Measurements from ENCODE around the gene IFI27.

DNA sequence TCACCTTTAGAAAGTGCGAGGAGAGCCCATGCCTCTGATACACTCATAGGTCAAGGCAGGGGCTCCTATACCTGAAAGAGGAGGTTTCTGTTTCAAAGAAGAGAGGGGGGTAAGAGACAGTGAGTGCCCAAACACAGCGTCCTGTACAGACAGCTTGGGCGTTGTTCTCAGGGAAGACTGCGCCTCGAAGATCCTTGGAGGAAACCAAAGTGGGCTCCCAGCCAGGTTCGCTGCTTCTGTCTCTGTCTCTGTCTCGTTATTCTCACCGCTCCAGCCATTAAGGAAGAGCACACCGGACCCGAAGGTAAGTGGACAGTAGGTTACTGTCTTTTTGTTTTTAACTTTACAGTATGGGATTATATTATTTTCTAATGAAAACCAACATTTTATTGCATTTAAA lies 5.8 kb upstream of the IFI27 start:
- TF ChIP-seq, protein P1, sequence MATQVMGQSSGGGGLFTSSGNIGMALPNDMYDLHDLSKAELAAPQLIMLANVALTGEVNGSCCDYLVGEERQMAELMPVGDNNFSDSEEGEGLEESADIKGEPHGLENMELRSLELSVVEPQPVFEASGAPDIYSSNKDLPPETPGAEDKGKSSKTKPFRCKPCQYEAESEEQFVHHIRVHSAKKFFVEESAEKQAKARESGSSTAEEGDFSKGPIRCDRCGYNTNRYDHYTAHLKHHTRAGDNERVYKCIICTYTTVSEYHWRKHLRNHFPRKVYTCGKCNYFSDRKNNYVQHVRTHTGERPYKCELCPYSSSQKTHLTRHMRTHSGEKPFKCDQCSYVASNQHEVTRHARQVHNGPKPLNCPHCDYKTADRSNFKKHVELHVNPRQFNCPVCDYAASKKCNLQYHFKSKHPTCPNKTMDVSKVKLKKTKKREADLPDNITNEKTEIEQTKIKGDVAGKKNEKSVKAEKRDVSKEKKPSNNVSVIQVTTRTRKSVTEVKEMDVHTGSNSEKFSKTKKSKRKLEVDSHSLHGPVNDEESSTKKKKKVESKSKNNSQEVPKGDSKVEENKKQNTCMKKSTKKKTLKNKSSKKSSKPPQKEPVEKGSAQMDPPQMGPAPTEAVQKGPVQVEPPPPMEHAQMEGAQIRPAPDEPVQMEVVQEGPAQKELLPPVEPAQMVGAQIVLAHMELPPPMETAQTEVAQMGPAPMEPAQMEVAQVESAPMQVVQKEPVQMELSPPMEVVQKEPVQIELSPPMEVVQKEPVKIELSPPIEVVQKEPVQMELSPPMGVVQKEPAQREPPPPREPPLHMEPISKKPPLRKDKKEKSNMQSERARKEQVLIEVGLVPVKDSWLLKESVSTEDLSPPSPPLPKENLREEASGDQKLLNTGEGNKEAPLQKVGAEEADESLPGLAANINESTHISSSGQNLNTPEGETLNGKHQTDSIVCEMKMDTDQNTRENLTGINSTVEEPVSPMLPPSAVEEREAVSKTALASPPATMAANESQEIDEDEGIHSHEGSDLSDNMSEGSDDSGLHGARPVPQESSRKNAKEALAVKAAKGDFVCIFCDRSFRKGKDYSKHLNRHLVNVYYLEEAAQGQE (IDR thresholded peaks at IDR 0.05; ENCODE audit: low read depth, low read length) = no peak
- no peak for TF ChIP-seq POLR2AphosphoS5 (IDR thresholded peaks at IDR 0.05; ENCODE audit: low read depth, low read length)
- TF ChIP-seq SMC3 (IDR thresholded peaks at IDR 0.05; ENCODE audit: low read depth, low read length) = no peak
- no peak for TF ChIP-seq TAF1 (IDR thresholded peaks at IDR 0.05; ENCODE audit: borderline replicate concordance, low read depth, low read length)
- TF ChIP-seq, protein P2, sequence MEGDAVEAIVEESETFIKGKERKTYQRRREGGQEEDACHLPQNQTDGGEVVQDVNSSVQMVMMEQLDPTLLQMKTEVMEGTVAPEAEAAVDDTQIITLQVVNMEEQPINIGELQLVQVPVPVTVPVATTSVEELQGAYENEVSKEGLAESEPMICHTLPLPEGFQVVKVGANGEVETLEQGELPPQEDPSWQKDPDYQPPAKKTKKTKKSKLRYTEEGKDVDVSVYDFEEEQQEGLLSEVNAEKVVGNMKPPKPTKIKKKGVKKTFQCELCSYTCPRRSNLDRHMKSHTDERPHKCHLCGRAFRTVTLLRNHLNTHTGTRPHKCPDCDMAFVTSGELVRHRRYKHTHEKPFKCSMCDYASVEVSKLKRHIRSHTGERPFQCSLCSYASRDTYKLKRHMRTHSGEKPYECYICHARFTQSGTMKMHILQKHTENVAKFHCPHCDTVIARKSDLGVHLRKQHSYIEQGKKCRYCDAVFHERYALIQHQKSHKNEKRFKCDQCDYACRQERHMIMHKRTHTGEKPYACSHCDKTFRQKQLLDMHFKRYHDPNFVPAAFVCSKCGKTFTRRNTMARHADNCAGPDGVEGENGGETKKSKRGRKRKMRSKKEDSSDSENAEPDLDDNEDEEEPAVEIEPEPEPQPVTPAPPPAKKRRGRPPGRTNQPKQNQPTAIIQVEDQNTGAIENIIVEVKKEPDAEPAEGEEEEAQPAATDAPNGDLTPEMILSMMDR (IDR thresholded peaks at IDR 0.05) = no peak
- TF ChIP-seq, protein P3, sequence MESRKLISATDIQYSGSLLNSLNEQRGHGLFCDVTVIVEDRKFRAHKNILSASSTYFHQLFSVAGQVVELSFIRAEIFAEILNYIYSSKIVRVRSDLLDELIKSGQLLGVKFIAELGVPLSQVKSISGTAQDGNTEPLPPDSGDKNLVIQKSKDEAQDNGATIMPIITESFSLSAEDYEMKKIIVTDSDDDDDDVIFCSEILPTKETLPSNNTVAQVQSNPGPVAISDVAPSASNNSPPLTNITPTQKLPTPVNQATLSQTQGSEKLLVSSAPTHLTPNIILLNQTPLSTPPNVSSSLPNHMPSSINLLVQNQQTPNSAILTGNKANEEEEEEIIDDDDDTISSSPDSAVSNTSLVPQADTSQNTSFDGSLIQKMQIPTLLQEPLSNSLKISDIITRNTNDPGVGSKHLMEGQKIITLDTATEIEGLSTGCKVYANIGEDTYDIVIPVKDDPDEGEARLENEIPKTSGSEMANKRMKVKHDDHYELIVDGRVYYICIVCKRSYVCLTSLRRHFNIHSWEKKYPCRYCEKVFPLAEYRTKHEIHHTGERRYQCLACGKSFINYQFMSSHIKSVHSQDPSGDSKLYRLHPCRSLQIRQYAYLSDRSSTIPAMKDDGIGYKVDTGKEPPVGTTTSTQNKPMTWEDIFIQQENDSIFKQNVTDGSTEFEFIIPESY (IDR thresholded peaks at IDR 0.05; ENCODE audit: borderline replicate concordance, low read depth) = no peak
- TF ChIP-seq NFIC (IDR thresholded peaks at IDR 0.05; ENCODE audit: borderline replicate concordance) = no peak
- TF ChIP-seq RXRA (IDR thresholded peaks at IDR 0.05; ENCODE audit: borderline replicate concordance, low read depth) = no peak
- TF ChIP-seq CHD2 (IDR thresholded peaks at IDR 0.05; ENCODE audit: low read length, partially characterized antibody) = no peak
- TF ChIP-seq, protein P4, sequence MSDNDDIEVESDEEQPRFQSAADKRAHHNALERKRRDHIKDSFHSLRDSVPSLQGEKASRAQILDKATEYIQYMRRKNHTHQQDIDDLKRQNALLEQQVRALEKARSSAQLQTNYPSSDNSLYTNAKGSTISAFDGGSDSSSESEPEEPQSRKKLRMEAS (IDR thresholded peaks at IDR 0.05; ENCODE audit: low read depth) = no peak
